ENCODE results near the gene C1QTNF9B.
"Not testable (repeated sequence)": the region's sequence is repeated elsewhere in the genome, so short reads cannot be mapped to it uniquely, and the experiment has no call there.

C1QTNF9B gene

GRCh38 chr13:23897452-23897919, at the start of gene C1QTNF9B:
C1QTNF9B (minus strand) TSS chr13:23897502.
- ATAC-seq (replicated peaks; ENCODE audit: extremely low read depth, poor library complexity, severe bottlenecking): not testable (repeated sequence)

GRCh38 chr13:23946900-23947299, 49.6 kb upstream of the C1QTNF9B start:
- DNase-seq (ENCODE audit: low spot score in 2 of 2): no peak
- no peak for ATAC-seq (replicated peaks; ENCODE audit: extremely low read depth, poor library complexity, severe bottlenecking)
- Mint-ChIP-seq H3K27me3 (peaks cover 32% of the 10 kb centered on the region), H3K27ac (ENCODE audit: low read depth) (no peak overlapping the region), H3K36me3 (ENCODE audit: insufficient read depth) (no peaks in the 10 kb centered on the region), H3K4me3 (no peak overlapping the region), H3K4me1 (no peaks in the 10 kb centered on the region), H3K9me3 (no peaks in the 10 kb centered on the region)

More at GRCh38 chr13:23897452-23897919, at the start of gene C1QTNF9B:
- H3K27ac Mint-ChIP-seq (ENCODE audit: low read depth); DNase-seq (ENCODE audit: low spot score in 2 of 2); H3K36me3 Mint-ChIP-seq (ENCODE audit: insufficient read depth); H3K4me1 Mint-ChIP-seq; H3K4me3 Mint-ChIP-seq; H3K9me3 Mint-ChIP-seq: not testable (repeated sequence)
- H3K27me3 Mint-ChIP-seq: peaks cover 34% of the 10 kb centered on the region

- H3K4me1 Mint-ChIP-seq: no peaks in the 10 kb centered on the region
- H3K4me3 Mint-ChIP-seq: no peak overlapping the region
- H3K27me3 Mint-ChIP-seq: peaks cover 34% of the 10 kb centered on the region
- no peaks in the 10 kb centered on the region for H3K9me3 Mint-ChIP-seq
- no peaks in the 10 kb centered on the region for H3K36me3 Mint-ChIP-seq (ENCODE audit: insufficient read depth)
- no peak for ATAC-seq (replicated peaks; ENCODE audit: extremely low read depth, poor library complexity, severe bottlenecking)
- H3K27ac Mint-ChIP-seq (ENCODE audit: low read depth): no peak overlapping the region
- DNase-seq (ENCODE audit: low spot score in 2 of 2): no peak
Observed at GRCh38 chr13:23946067-23946466, 48.8 kb upstream of the C1QTNF9B start.

- no peak overlapping the region for H3K4me3 Mint-ChIP-seq
- no peak for DNase-seq (ENCODE audit: low spot score in 2 of 2)
- H3K9me3 Mint-ChIP-seq: no peaks in the 10 kb centered on the region
- H3K27ac Mint-ChIP-seq (ENCODE audit: low read depth): no peak overlapping the region
- H3K27me3 Mint-ChIP-seq: peaks cover 38% of the 10 kb centered on the region
- no peaks in the 10 kb centered on the region for H3K4me1 Mint-ChIP-seq
- ATAC-seq (replicated peaks; ENCODE audit: extremely low read depth, poor library complexity, severe bottlenecking): no peak
- H3K36me3 Mint-ChIP-seq (ENCODE audit: insufficient read depth): no peaks in the 10 kb centered on the region
Observed at GRCh38 chr13:23945612-23946011, 48.3 kb upstream of the C1QTNF9B start.

- H3K9me3 Mint-ChIP-seq: peaks cover 5% of the 10 kb centered on the region
- no peak overlapping the region for H3K4me3 Mint-ChIP-seq
- DNase-seq (ENCODE audit: low spot score in 2 of 2): no peak
- H3K27ac Mint-ChIP-seq (ENCODE audit: low read depth): no peak overlapping the region
- H3K4me1 Mint-ChIP-seq: no peaks in the 10 kb centered on the region
- no peak for ATAC-seq (replicated peaks; ENCODE audit: extremely low read depth, poor library complexity, severe bottlenecking)
- no peaks in the 10 kb centered on the region for H3K36me3 Mint-ChIP-seq (ENCODE audit: insufficient read depth)
- peaks cover 67% of the 10 kb centered on the region for H3K27me3 Mint-ChIP-seq
Observed at GRCh38 chr13:23941211-23941610, 43.9 kb upstream of the C1QTNF9B start.

- H3K27ac Mint-ChIP-seq (ENCODE audit: low read depth); H3K4me3 Mint-ChIP-seq; DNase-seq (ENCODE audit: low spot score in 2 of 2); H3K9me3 Mint-ChIP-seq; H3K4me1 Mint-ChIP-seq; ATAC-seq (replicated peaks; ENCODE audit: extremely low read depth, poor library complexity, severe bottlenecking); H3K36me3 Mint-ChIP-seq (ENCODE audit: insufficient read depth): not testable (repeated sequence)
- peaks cover 74% of the 10 kb centered on the region for H3K27me3 Mint-ChIP-seq
Observed at GRCh38 chr13:23939666-23940065, 42.4 kb upstream of the C1QTNF9B start.

- ATAC-seq (replicated peaks; ENCODE audit: extremely low read depth, poor library complexity, severe bottlenecking): no peak
- Mint-ChIP-seq H3K27ac (ENCODE audit: low read depth) (no peak overlapping the region), H3K4me1 (no peaks in the 10 kb centered on the region), H3K9me3 (peaks cover 5% of the 10 kb centered on the region), H3K27me3 (peaks cover 70% of the 10 kb centered on the region), H3K4me3 (no peak overlapping the region), H3K36me3 (ENCODE audit: insufficient read depth) (no peaks in the 10 kb centered on the region)
- no peak for DNase-seq (ENCODE audit: low spot score in 2 of 2)
Observed at GRCh38 chr13:23934520-23934919, 37.2 kb upstream of the C1QTNF9B start.

- DNase-seq (ENCODE audit: low spot score in 2 of 2) (no peak), ATAC-seq (replicated peaks; ENCODE audit: extremely low read depth, poor library complexity, severe bottlenecking) (no peak)
- Mint-ChIP-seq H3K27me3 (peaks cover 47% of the 10 kb centered on the region), H3K9me3 (no peaks in the 10 kb centered on the region), H3K36me3 (ENCODE audit: insufficient read depth) (no peaks in the 10 kb centered on the region), H3K4me1 (no peaks in the 10 kb centered on the region), H3K27ac (ENCODE audit: low read depth) (no peak overlapping the region), H3K4me3 (no peak overlapping the region)
Observed at GRCh38 chr13:23928985-23929384, 31.7 kb upstream of the C1QTNF9B start.

GRCh38 chr13:23923031-23923430, 25.7 kb upstream of the C1QTNF9B start:
- ATAC-seq (replicated peaks; ENCODE audit: extremely low read depth, poor library complexity, severe bottlenecking) (no peak), DNase-seq (ENCODE audit: low spot score in 2 of 2) (no peak)
- no peaks in the 10 kb centered on the region for H3K36me3 Mint-ChIP-seq (ENCODE audit: insufficient read depth)
- no peaks in the 10 kb centered on the region for H3K9me3 Mint-ChIP-seq
- H3K27me3 Mint-ChIP-seq: peaks cover 53% of the 10 kb centered on the region
- H3K4me1 Mint-ChIP-seq: no peaks in the 10 kb centered on the region
- H3K27ac Mint-ChIP-seq (ENCODE audit: low read depth): no peak overlapping the region
- no peak overlapping the region for H3K4me3 Mint-ChIP-seq

- Mint-ChIP-seq H3K4me3 (no peak overlapping the region), H3K27ac (ENCODE audit: low read depth) (no peak overlapping the region), H3K9me3 (no peaks in the 10 kb centered on the region), H3K27me3 (peaks cover 59% of the 10 kb centered on the region), H3K4me1 (no peaks in the 10 kb centered on the region), H3K36me3 (ENCODE audit: insufficient read depth) (no peaks in the 10 kb centered on the region)
- ATAC-seq (replicated peaks; ENCODE audit: extremely low read depth, poor library complexity, severe bottlenecking): no peak
- no peak for DNase-seq (ENCODE audit: low spot score in 2 of 2)
Observed at GRCh38 chr13:23922005-23922932, 25.0 kb upstream of the C1QTNF9B start.

- Mint-ChIP-seq H3K36me3 (ENCODE audit: insufficient read depth) (no peaks in the 10 kb centered on the region), H3K27ac (ENCODE audit: low read depth) (no peak overlapping the region), H3K4me3 (no peak overlapping the region), H3K9me3 (no peaks in the 10 kb centered on the region), H3K4me1 (no peaks in the 10 kb centered on the region), H3K27me3 (peaks cover 61% of the 10 kb centered on the region)
- DNase-seq (ENCODE audit: low spot score in 2 of 2): no peak
- no peak for ATAC-seq (replicated peaks; ENCODE audit: extremely low read depth, poor library complexity, severe bottlenecking)
Observed at GRCh38 chr13:23921451-23921888, 24.2 kb upstream of the C1QTNF9B start.

- no peak for ATAC-seq (replicated peaks; ENCODE audit: extremely low read depth, poor library complexity, severe bottlenecking)
- H3K9me3 Mint-ChIP-seq: no peaks in the 10 kb centered on the region
- H3K4me1 Mint-ChIP-seq: no peaks in the 10 kb centered on the region
- H3K27ac Mint-ChIP-seq (ENCODE audit: low read depth): no peak overlapping the region
- DNase-seq (ENCODE audit: low spot score in 2 of 2): no peak
- no peak overlapping the region for H3K4me3 Mint-ChIP-seq
- peaks cover 65% of the 10 kb centered on the region for H3K27me3 Mint-ChIP-seq
- no peaks in the 10 kb centered on the region for H3K36me3 Mint-ChIP-seq (ENCODE audit: insufficient read depth)
Observed at GRCh38 chr13:23919006-23919405, 21.7 kb upstream of the C1QTNF9B start.

GRCh38 chr13:23918208-23918607, 20.9 kb upstream of the C1QTNF9B start:
- peaks cover 65% of the 10 kb centered on the region for H3K27me3 Mint-ChIP-seq
- DNase-seq (ENCODE audit: low spot score in 2 of 2) (no peak), ATAC-seq (replicated peaks; ENCODE audit: extremely low read depth, poor library complexity, severe bottlenecking) (no peak)
- H3K4me1 Mint-ChIP-seq: no peaks in the 10 kb centered on the region
- H3K4me3 Mint-ChIP-seq: no peak overlapping the region
- no peak overlapping the region for H3K27ac Mint-ChIP-seq (ENCODE audit: low read depth)
- no peaks in the 10 kb centered on the region for H3K36me3 Mint-ChIP-seq (ENCODE audit: insufficient read depth)
- H3K9me3 Mint-ChIP-seq: no peaks in the 10 kb centered on the region

Measured in central memory CD8-positive, alpha-beta T cell (primary cell).